NT2/D1 (cell line): ENCODE data around the gene SBDS.
"Not testable (repeated sequence)": the region's sequence is repeated elsewhere in the genome, so short reads cannot be mapped to it uniquely, and the experiment has no call there.

Experiments used
- SUZ12 ChIP-seq: IDR thresholded peaks from 2 replicates; pipeline ENCODE4 v1.6.1; 2011; ENCODE audit not compliant: insufficient read length, insufficient read depth; ENCODE audit errors: extremely low read depth
- ZNF274 ChIP-seq: IDR thresholded peaks from 2 replicates; pipeline ENCODE4 v1.6.1; 2011; ENCODE audit warnings: mild to moderate bottlenecking, low read depth, low read length

- not testable (repeated sequence) for TF ChIP-seq ZNF274, SUZ12
Measured at GRCh38 chr7:67004145-67004544, 8.8 kb upstream of the SBDS start.
